HG03097 (cell line): Measurements from ENCODE around the gene MBNL3.
A peak's percentile ranks its signal among the peaks of the same experiment; 100 is the strongest.
"Not testable (repeated sequence)": the region's sequence is repeated elsewhere in the genome, so short reads cannot be mapped to it uniquely, and the experiment has no call there.

Experiments
- ATAC-seq: cut with Tn5 transposase; IDR thresholded peaks from one replicate; pipeline ENCODE4 v1.9.1; 2021; ENCODE audit not compliant: unreplicated experiment, low FRiP score

The MBNL3 gene

DNA sequence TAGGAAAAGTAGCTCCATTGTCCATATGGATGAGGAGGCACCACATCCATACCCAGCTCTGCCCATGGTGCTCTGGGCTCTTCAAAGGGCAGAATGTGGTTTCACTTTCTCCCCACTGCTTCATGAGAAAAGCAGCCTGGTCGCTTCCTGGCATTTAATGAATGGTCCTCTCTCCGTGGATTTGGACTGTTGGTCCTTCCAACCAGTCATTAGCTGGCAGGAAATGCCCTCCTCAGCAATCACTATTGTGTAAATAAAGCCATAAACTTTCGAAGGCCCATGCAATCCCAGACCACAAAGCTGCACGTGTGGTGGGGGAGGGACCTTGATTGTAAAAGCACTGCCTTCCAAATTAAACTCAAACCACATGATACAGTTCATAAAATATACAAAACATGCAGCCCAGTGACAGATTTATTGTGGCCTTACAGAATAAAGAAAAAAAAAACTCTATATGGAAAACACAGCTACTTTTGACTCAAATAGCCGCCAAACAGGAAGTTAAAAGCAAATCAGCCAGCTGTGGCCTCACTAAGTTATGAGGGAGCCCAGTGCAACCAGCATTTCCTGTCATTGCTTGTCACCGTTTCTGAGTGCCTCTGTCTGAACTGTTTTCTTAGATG, 8.1 kb downstream of the MBNL3 start:
- ATAC-seq, result peak; percentile 81

- ATAC-seq, result no peak
These were observed 14.1 kb downstream of the MBNL3 start for GRCh38 chrX:132474544-132475248.

DNA sequence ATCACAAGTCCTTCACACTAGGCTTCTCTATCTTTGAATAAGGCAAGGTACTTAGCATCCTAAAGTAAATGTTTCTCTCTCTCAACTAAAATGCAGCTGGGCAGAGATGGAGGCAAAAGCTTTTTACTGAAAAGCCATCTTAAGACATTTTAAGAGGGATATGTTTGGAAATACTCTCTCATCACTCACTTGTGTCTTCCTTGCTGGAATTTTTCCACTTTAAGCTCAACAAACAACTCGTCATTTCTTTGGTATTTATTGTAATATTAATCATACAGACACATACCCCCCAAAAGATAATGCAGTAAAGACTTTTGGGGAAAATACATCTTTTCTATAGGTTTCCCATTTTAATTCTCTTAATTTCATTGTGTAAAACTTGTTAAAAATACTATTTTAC, 16.4 kb downstream of the MBNL3 start:
- no peak for ATAC-seq

DNA sequence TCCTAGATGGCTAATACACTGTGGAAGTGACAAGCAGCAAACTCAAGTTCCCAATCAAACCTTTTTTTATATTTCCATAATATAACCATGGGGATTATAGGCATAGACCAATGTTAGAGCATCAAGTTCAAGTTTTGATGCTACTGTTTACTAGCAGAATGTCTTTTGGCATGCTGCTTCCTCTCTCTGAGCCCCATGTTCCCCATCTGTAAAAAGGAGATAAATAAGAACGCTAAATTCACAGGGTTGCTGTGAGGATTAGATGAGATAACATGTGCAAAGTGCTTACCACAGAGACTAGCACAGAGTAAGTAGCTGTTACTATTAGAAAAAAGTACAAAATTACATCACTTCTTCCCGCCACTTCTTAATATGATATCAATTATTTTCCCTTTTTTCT, 18.0 kb downstream of the MBNL3 start:
- ATAC-seq, result no peak

DNA sequence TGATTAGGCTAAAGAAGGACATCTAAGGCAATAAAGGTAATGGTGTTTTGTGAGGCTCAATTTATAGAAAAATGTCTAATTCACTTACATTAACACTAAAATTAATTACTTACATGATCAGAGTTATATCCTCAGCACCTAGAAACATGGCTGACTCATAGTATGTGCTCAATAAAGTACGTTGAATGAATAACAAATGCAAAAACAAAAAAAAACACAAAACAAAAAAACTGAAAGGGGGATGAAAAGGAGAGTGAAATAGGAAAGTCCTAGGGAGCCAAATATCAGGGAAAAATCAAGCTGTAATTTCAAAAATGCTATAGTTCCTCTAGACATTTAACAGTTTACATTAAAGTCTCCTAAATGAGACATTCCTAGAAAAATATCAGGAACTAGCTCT, 18.7 kb downstream of the MBNL3 start:
- ATAC-seq, result no peak

- ATAC-seq, result no peak
These were observed 20.4 kb downstream of the MBNL3 start for GRCh38 chrX:132468454-132468853.

GRCh38 chrX:132467989-132468388, 20.8 kb downstream of the MBNL3 start:
- no peak for ATAC-seq

DNA sequence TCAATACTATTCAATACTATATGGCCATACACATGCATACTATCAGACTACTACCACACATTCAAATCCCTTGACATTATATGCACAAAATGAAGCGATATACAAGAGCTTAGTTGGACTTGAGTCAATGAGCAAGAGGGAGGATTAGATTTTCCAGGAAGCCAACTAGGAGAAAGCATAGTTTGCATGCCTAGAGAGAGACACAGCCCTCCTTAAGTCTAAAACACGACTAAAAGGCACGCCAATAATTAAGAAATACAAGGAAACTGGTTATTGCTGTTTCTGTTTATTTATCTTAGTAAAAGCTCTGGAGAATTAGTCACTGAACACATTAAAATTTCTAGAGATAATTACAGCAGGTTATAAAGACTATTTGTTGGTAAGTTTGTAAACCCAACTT, 21.8 kb downstream of the MBNL3 start:
- ATAC-seq, result no peak

- ATAC-seq, result no peak
These were observed 25.4 kb downstream of the MBNL3 start for GRCh38 chrX:132463411-132463810.

DNA sequence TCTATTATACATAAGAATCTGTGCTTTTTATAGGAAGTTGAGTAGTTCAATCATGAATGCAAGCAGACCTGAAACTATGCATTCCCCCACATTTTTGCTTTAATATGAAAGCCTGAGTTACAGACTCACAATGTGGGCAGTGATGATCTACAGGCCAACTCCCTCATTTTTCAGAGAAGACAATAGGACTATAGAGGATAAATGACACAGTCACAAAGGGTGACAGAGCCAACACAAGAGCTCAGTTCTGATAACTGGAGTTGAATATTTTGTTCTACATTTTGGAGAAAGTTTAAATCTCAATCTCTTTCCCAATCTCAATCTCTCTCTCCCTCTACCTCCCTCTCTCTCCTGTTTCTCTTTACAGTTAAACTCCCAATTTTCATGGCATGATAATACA, 27.0 kb downstream of the MBNL3 start:
- no peak for ATAC-seq

- ATAC-seq, result no peak
These were observed 35.8 kb downstream of the MBNL3 start for GRCh38 chrX:132452911-132453550.

DNA sequence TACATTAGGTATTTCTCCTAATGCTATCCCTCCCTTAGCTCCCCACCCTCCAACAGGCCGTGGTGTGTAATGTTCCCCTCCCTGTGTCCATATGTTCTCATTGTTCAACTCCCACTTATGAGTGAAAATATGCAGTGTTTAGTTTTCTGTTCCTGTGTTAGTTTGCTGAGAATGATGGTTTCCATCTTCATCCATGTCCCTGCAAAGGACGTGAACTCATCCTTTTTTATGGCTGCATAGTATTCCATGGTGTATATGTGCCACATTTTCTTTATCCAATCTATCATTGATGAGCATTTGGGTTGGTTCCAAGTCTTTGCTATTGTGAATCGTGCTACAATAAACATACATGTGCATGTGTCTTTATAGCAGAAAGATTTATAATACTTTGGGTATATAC, 42.9 kb downstream of the MBNL3 start:
- not testable (repeated sequence) for ATAC-seq

GRCh38 chrX:132444936-132445335, 43.9 kb downstream of the MBNL3 start:
- no peak for ATAC-seq

DNA sequence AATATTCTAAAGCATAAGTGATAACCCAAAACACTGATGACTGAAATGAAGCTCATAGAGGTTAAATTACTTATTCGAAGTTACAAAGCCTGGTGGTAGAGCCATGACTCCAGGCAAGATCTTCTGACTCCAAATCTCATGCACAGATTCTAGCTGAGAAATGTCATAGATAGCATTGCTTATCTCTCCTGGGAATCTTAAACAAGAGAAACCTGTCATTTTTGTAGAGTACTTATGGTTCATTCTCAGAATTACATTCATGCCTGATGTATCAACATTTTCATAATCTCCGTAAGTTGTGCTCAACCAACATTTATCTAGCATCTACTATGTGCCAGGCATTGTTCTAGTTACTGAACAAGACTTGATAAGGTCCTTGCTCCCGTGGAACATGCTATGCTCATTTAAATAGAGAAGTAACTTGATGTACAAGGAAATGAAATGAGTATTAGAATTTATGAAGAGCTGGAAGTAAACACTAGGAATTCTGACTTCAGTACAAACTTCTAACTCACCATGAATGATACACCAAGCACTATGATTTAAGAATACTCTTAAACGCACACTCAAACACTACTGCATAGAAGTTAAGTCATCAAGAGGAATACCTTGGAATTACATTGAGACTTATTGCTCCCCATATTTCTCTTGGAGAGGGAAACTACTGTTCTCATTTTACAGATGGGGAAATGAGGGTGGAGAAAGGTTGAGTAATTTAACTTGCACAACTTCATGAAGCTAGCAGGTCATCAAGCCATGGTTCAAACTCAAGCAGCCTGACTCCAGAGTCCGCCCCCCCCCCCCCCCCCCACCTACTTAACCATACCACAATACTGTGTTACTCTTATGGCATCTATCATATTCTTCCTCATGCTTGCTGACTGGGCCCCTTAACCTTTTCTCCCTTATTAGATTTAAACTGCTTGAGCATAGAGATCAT, 45.4 kb downstream of the MBNL3 start:
- no peak for ATAC-seq

DNA sequence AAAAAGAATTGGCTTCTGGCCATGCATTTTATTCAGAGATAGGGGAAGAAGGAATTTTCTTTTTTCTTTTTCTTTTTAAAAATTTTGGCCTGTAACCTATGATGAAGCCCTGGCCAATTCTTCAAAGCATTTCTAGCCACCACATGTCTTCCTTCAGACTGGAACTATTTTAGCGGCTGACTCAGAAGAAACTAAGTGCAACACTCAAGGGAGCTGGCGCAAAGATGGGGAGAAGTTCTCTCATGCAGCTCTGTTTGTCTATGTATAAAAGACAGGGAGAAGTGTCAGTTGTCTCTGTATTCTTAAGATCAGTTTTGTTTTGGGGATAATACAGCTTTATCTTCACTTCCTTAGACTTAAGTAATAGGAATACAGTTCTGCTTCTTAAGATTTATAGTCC, 46.1 kb downstream of the MBNL3 start:
- ATAC-seq, result no peak

DNA sequence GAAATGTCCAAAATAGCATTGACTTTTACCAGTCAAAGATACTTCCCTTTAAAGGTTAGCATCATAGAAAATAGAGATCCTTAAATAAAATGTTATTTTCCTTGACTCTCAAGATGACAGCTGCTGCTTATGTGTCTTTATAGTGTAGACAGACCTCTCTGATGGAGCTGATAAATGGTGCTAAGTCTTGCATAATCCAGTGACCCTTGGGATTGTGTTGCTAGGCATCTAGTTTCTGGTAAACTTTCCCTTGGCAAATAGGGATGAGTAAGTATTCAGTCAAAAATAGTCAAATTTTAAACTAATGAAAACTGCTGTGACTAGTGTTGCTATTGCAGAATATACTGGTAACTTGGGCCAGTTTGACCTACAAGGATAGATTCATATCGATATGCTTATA, 53.6 kb downstream of the MBNL3 start:
- no peak for ATAC-seq

DNA sequence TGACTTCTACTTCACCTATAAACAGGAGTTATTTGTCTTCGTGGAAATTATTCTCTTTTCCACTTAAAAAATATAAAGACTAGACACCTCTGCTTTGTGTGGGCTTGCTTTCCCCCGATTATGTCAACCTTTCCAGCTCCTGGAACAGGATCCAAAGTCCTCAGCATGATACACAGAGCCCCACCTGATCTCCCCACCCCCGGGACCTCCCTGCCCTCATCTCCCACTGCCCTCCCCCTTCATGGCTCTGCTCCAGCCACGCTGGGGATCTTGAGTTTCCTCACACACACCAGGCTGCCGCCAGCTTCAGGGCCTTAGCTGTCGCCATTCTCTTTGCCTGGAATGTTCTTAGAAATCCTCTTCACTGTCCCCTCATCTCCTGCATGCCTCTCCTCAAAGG, 55.3 kb downstream of the MBNL3 start:
- ATAC-seq, result no peak

- no peak for ATAC-seq
These were observed 55.8 kb downstream of the MBNL3 start for GRCh38 chrX:132433001-132433400.

DNA sequence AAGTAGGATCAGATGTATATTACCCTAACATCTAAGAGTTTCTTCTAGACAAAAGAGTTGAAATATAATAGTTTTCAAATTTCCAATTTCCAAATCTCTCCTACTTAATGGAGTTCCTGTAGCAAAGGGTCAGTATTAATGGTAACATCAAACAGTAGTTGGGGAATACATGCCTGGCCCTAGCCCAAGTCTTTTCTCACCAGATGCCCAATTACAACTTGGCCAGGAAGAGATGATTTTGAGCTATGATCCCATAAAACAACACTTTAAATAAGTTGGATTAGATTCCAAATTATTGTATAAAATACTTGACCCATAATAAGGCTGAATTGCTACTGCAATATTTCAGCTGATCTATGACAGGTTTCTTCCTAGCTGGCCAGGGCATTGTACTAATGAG, 59.9 kb downstream of the MBNL3 start:
- ATAC-seq, result no peak

GRCh38 chrX:132426695-132427281, 62.0 kb downstream of the MBNL3 start:
- no peak for ATAC-seq
